ENCODE data around the gene PNPLA2.

PNPLA2 gene

GRCh38 chr11:799641-800316 is 18.9 kb upstream of the PNPLA2 start:
- no peak for DNase-seq

DNA sequence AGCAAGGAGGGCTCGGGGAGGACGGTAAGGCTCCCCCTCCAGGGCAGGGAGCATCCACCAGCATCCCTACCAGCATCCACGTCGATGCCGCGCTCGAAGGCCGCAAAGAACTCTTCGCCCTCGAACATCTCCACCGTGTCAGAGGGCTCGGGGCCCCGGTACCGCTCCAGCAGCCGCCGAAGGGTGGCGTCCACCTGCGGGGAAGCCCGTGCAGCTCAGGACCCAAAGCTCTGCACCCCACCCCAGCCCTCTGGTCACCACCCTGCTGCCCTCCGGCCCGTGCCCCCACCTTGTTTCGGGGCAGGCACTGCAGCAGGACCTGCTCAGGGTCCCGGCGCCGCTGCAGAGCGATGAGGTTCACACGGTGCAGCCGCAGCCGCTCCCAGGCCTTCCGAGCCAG is 18.2 kb upstream of the PNPLA2 start:
- no peak for DNase-seq

- no peak for DNase-seq
Observed at GRCh38 chr11:801097-801780, 17.5 kb upstream of the PNPLA2 start.

DNA sequence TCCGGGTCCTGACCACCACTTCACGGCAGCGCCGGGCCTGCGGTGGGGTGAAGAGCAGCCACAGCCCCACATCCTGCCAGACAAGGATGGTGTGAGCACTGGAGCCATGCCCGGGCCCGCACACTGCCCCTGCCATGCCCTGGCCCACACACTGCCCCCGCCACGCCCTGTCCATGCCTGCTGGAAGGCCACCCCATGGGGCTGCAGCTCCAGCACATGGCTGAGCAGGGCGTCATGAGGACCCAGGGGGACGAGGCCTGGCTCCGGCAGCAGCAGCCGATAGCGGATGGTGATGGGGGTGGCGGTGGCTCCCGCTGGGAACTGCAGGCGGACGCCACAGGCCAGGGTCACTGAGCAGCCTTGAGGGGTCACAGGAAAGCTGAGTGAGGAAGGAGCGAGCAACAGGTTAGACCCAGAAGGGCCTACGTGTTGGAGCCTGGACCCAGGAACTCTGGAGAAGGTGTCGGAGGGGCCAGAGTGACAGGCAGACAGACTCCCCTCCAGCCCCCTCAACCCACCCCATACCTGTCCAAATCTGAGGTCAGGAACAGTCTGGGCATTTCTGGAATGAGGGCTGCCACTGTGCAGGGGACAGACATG is 16.6 kb upstream of the PNPLA2 start:
- DNase-seq = no peak

GRCh38 chr11:802693-803466 is 15.8 kb upstream of the PNPLA2 start:
- DNase-seq = no peak

DNA sequence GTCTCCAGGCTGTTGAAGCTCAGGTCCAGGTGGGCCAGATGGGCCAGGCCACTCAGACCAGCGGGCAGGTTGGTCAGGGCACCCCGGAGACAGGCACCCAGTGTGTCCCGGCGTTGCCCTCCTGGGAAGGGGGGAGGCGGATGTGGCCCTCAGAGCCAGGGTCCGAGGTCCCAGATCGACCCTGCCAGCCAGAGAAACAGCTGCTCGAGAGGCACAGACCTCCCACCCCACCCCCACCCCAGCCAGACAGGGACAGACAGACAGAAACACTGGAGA is 15.3 kb upstream of the PNPLA2 start:
- DNase-seq = no peak

- no peak for DNase-seq
Observed at GRCh38 chr11:803770-804598, 14.7 kb upstream of the PNPLA2 start.

DNA sequence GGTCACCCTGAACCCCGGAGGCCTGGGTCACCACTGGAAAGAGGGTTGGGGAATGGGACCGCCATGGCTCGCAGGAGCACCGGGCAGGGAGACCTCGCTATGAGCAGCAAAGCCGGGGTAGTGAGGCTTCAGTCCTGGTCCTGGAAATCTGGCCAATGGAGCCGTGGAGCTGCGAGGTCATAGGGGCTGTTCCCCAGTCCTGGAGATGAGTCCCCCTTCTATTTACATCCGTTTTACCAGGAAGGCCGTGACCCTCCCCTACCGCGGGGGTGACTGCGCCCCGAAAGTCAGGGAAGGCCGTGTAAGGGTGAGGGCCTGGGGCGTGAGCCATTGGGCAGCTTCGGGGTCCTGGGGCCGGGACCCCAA is 14.1 kb upstream of the PNPLA2 start:
- no peak for DNase-seq

DNA sequence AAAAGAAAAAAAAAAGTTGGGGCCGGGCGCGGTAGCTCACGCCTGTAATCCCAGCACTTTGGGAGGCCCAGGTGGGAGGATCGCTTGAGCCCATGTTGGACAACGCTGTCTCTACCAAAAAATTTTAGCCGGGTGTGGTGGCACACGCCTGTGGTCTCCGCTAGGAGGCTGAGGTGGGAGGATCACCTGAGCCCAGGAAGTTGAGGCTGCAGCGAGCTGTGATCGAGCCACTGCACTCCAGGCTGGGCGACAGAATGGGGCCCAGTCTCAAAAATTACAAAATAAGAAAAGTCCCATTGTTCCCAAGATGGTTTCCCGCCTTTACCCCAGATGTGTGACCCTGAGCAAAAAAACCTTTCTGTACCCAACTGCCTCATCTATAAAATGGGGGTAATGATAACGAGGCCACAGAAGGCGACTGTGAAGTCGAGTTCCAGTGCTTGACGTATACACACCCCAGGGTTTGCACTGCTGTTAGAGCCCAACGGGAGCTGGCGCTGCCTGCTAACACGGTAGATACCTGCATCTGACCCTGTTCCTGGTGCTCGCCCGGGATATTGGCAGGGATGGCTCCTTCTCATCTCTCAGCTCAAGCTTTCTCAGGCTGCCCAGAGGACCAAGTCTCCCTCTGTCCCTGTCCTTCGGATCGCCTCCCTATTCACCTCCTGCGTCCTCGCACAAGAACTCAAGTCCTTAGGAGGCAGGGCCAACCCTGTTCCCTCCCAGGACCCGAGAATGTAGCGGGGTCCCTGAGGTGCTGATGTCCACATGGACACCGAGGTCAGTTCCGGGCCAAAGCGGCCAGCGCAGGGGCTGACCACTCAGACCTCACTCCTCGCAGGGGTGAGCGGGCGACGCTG is 10.1 kb upstream of the PNPLA2 start:
- peak; percentile 59 for DNase-seq

DNA sequence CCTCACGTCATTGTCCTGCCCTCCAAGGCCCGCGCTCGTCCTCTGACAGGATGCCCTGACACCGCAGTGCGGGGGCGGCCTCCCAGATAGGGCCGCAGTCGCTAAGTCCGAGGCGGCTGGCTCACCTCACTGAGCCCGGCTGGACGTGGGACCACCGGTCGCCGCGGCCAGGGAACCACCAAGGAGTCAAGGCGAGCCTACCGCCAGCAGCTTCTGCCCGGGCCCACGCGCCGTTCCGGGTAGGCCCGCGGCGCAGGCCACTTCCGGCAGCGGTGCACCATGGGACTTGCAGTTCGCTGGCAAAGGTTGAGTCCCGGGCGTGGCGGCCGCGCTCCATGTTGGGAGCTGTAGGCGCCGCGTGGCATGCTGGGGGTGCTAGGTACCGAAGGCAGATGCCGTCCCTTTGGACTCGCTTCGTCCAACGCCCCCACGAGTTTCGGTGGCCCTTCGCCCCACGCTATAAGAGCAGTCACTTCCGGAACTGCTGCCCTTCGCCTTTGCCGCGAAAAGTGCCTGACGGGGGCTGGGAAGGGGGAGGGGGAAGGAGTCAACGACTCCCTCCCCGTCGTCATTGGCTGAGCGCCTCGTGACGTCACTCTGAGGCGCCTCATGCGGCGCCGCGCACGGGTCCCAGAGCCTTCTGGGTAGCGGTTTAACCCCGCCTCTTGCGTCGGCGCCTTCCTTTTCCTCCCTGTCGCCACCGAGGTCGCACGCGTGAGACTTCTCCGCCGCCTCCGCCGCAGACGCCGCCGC is 9.3 kb upstream of the PNPLA2 start, which contains the start of gene RPLP2:
Gene RPLP2 (plus strand): TSS at position 681 of the 753 bp plus-strand sequence. CDS start 268 bp downstream, outside the sequence.
- peak; percentile 98 for DNase-seq

DNA sequence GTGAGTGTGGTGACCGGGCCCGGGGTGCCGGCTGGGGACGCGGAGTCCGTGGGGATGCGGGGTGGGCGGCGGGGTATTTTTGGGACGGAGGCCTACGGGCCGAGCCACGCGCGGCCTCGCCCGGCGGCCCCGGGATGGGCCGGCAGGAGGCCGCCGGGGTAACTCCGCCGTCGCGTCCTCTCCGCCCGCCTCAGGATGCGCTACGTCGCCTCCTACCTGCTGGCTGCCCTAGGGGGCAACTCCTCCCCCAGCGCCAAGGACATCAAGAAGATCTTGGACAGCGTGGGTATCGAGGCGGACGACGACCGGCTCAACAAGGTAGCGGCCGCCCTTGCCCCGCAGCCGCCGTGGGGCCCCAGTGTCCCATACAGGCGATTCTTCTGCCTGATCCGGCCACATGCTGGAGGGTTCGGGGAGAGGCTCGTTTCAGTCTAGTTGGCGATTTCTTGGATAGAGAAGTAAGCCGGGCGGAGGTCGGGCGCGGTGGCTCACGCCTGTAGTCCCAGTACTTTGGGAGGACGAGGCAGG is 8.6 kb upstream of the PNPLA2 start:
- no peak for DNase-seq

DNA sequence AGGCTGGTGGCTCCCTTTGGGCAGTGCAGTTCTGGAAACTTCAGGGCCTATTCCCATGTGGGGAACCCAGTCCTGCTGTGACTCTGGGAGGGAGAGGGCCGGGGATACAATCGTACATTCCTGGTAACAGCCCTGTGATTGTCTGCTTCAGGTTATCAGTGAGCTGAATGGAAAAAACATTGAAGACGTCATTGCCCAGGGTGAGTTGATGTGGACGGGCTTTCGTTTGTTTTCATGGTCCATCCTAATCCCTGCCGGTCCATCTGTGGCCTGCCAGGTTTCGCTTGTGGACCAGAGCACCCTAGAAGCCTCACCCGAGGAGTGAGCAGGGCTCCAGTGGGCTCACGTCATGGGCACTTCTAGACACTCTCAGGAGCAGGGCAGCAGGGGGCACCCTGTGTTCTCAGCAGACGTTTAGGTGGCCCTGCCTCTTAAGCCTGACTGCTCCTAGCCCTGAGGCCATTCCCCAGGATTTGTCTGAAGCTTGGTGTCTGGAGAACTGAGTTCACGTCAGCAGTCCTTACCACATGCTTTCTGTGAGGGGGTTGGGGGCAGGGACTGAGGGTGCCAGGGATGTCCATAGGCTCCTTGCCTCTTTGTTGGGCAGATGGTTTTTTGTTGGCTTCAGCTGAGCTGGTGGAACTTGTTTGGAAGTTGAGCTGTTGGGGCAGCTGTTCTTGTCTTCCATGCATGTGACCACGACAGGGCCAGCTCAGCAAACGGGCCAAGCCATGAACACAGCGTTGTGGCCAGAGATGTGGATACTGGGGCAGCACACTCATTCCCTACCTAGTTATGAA is 7.1 kb upstream of the PNPLA2 start:
- no peak for DNase-seq

DNA sequence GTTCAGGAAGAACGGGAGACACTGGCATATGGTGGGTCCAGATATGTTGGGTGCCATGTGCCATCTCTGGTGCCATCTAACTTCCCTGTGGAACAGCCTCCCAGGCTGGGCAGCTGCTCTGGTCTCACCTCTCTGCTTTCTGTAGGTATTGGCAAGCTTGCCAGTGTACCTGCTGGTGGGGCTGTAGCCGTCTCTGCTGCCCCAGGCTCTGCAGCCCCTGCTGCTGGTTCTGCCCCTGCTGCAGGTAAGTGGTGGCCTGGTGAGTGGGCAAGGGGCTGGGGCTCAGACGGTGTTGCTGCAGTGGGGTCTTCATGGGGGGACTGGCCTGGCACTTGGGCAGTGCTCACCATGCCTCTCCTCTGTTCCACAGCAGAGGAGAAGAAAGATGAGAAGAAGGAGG is 6.3 kb upstream of the PNPLA2 start:
- DNase-seq = no peak

GRCh38 chr11:813072-813455 is 5.7 kb upstream of the PNPLA2 start:
- DNase-seq = no peak

DNA sequence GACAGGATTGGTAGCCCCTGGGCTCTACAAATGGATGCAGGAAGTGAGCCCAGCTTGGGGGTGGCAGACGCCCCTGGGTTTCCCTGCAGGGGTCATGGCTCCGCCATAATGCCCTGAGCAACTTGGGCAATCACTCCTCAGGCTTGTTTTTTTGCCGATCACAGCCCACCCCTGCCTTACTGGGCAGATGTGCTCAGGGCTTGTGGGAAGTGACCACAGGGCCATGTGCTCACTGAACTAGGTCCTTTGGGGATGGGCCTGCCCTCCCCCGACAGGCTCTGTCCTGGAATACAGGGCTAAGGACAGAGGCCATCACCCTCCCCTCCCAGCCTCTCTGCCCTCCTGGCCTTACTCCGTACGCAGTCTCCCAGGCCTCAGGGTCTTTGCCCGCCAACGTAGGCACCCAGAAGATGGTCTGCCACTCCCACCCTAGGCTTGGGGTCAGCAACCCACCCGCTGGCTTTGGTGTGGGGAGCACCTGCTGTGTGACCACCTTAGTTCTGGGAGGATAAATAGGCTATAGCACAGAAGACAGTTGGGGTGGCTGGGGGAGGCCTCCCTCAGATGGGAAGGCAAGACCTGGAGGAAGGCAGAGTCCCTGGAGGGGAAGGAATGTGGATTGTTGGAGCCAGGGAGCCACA is 5.1 kb upstream of the PNPLA2 start:
- DNase-seq = no peak

- DNase-seq = no peak
Observed at GRCh38 chr11:815675-816432, 2.9 kb upstream of the PNPLA2 start.

DNA sequence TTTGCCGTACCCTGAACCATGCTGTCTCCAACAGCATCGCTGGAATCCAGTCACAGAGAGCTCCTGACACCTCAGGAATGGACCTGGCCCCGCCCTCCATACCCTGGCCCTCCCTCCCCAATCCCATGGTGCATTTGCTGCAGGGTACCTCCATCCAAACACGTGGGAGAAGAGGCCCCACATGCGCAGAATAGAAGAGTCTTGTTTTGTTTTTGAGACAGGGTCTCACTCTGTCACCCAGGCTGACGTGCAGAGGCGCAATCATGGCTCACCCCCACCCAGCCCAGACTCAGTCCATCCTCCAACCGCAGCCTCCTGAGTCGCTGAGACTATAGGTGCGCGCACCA is 2.3 kb upstream of the PNPLA2 start:
- peak; percentile 46 for DNase-seq

DNA sequence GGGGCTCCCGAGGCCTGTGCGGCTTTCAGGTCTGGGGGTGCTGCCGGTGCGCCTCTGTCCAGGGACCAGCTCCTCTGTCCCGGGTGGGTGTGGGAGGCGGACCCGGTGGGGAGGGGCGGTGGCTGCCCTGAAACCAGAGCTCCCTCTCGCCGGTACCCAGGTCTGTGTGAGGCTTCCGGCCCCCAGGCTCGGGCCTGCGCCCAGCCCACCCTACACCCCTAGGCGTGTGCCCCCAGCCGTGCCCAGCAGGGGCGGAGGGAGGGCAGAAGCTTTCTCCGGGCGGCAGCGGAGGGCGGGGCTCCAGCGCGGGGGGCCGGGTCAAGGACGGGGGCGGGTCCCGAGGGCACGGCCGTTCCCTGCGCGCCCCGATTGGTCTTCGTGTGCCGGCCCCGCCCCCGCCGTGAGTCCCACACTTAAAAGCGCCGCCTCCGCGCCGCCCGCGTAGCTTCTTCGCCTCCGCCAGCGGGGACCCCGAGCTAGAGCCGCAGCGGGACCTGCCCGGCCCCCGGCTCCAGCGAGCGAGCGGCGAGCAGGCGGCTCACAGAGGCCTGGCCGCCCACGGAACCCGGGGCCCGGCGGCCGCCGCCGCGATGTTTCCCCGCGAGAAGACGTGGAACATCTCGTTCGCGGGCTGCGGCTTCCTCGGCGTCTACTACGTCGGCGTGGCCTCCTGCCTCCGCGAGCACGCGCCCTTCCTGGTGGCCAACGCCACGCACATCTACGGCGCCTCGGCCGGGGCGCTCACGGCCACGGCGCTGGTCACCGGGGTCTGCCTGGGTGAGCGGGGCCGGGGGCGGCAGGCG is 616 bp downstream of the PNPLA2 start:
- DNase-seq = peak; percentile 94

All from stimulated activated CD4-positive, alpha-beta T cell treated with anti-CD3 and anti-CD28 coated beads, Interleukin-15, amount 100 ng/mL, for 24 hours (primary cell).